Liver (tissue), 9 donors: Measurements from ENCODE around the gene RCL1. TPM values are rescaled to one million over a fixed set of nuclear protein-coding genes. Genes with fewer than 3 reads are reported as not detected.

Experiments used
- DNase-seq: peaks from one replicate; pipeline ENCODE4 v3.0.0-alpha.2; 2017; ENCODE audit warnings: low spot score
- H3K27ac ChIP-seq, 2 donors: one replicate each; pipeline ENCODE4 v1.7.0; 2013; ENCODE audit warnings: inconsistent platforms in 2 of 2, low read length in 2 of 2, control low read depth in 1 of 2, low read depth in 1 of 2, mild to moderate bottlenecking in 1 of 2
- H3K27me3 ChIP-seq, 4 donors: one replicate each; pipeline versions ENCODE4 v1.6.1 to v1.7.0; 2013; ENCODE audit warnings: low read length in 3 of 4, inconsistent platforms in 1 of 4, mild to moderate bottlenecking in 1 of 4, moderate library complexity in 1 of 4; ENCODE audit not compliant: control insufficient read depth in 4 of 4, insufficient read depth in 4 of 4
- H3K36me3 ChIP-seq, 4 donors: one replicate each; pipeline versions ENCODE4 v1.6.1 to v1.7.0; 2013; ENCODE audit warnings: low read length in 3 of 4, mild to moderate bottlenecking in 3 of 4, low read depth in 1 of 4, moderate library complexity in 1 of 4; ENCODE audit not compliant: control insufficient read depth in 4 of 4, insufficient read depth in 3 of 4
- H3K4me1 ChIP-seq, 4 donors: one replicate each; pipeline versions ENCODE4 v1.6.1 to v1.7.0; 2013; ENCODE audit warnings: low read length in 3 of 4, mild to moderate bottlenecking in 3 of 4, moderate library complexity in 1 of 4; ENCODE audit not compliant: control insufficient read depth in 4 of 4, insufficient read depth in 4 of 4
- H3K4me3 ChIP-seq, 3 donors: one replicate each; pipeline versions ENCODE4 v1.6.1 to v1.7.0; 2013; ENCODE audit warnings: low read length in 3 of 3, control low read depth in 1 of 3, low read depth in 1 of 3, mild to moderate bottlenecking in 1 of 3
- H3K9ac ChIP-seq, 2 donors: one replicate each; pipeline ENCODE4 v1.7.0; 2013; ENCODE audit warnings: low read length in 2 of 2, mild to moderate bottlenecking in 2 of 2, moderate library complexity in 2 of 2, control low read depth in 1 of 2, low read depth in 1 of 2
- H3K9me3 ChIP-seq, 4 donors: one replicate each; pipeline versions ENCODE4 v1.6.1 to v1.7.0; 2013; ENCODE audit warnings: low read length in 3 of 4; ENCODE audit not compliant: control insufficient read depth in 4 of 4
- ATF3 ChIP-seq: IDR thresholded peaks from 2 replicates; pipeline ENCODE4 v1.6.1; 2016; ENCODE audit warnings: antibody characterized with exemption
- CTCF ChIP-seq: fragments of 150-350 bp; IDR thresholded peaks from 2 replicates; pipeline ENCODE4 v1.5.1; 2017; ENCODE audit warnings: improper control_type of control experiment, low read depth, low read length; ENCODE audit not compliant: missing input control
- EGR1 ChIP-seq, 2 donors: IDR thresholded peaks; 2 replicates each; pipeline ENCODE4 v1.6.1; 2016 to 2018; ENCODE audit warnings: antibody characterized with exemption in 2 of 2, low read depth in 2 of 2
- FOXA2 ChIP-seq: IDR thresholded peaks from 2 replicates; pipeline ENCODE4 v1.6.1; 2016; ENCODE audit warnings: antibody characterized with exemption
- GABPA ChIP-seq, 2 donors: IDR thresholded peaks in 1 of 2; conservative IDR thresholded peaks in 1 of 2; 2 replicates each; pipeline ENCODE4 v1.6.1; 2016; ENCODE audit warnings: antibody characterized with exemption in 2 of 2, mild to moderate bottlenecking in 1 of 2, moderate library complexity in 1 of 2
- HNF4A ChIP-seq, 2 donors: conservative IDR thresholded peaks; 2 replicates each; pipeline ENCODE4 v1.6.1; 2016; ENCODE audit warnings: antibody characterized with exemption in 2 of 2, mild to moderate bottlenecking in 2 of 2
- NR2F2 ChIP-seq: IDR thresholded peaks from 2 replicates; pipeline ENCODE4 v1.6.1; 2016; ENCODE audit warnings: antibody characterized with exemption
- RAD21 ChIP-seq, 2 donors: IDR thresholded peaks; 2 replicates each; pipeline ENCODE4 v1.6.1; 2016; ENCODE audit warnings: antibody characterized with exemption in 2 of 2, mild to moderate bottlenecking in 2 of 2
- REST ChIP-seq: IDR thresholded peaks from 2 replicates; pipeline ENCODE4 v1.6.1; 2016; ENCODE audit warnings: antibody characterized with exemption, mild to moderate bottlenecking
- RXRA ChIP-seq, 2 donors: IDR thresholded peaks; 2 replicates each; pipeline ENCODE4 v1.6.1; 2017 to 2018; ENCODE audit warnings: antibody characterized with exemption in 2 of 2, mild to moderate bottlenecking in 1 of 2
- SP1 ChIP-seq: IDR thresholded peaks from 2 replicates; pipeline ENCODE4 v1.6.1; 2018; ENCODE audit warnings: antibody characterized with exemption, mild to moderate bottlenecking
- YY1 ChIP-seq: IDR thresholded peaks from 2 replicates; pipeline ENCODE4 v1.6.1; 2016; ENCODE audit warnings: antibody characterized with exemption, mild to moderate bottlenecking
- ZBTB33 ChIP-seq: IDR thresholded peaks from 2 replicates; pipeline ENCODE4 v1.6.1; 2016; ENCODE audit warnings: antibody characterized with exemption
- WGBS: extraction: QIAGEN DNeasy Blood & Tissue Kit; methylation state at CpG from one replicate; pipeline ENCODE4 v1.1.7; 2013; 5-methylcytosine and 5-hydroxymethylcytosine counted together
- polyA plus RNA-seq, 2 donors: library from polyadenylated mRNA; stranded (reverse) in 1 of 2; unstranded in 1 of 2; fragments of 200-250 nt in 1 of 2; fragments of >200 nt in 1 of 2; fragmentation: Nextera tagmentation in 1 of 2; extraction: Ambion mirVana in 1 of 2; gene quantifications; one replicate each; pipeline versions ENCODE4 v1.2.1 to v1.2.3, GENCODE V29; 2013 to 2015
- total RNA-seq, 2 donors: library from RNA; depleted of rRNA; stranded (reverse); fragments of >200 nt; gene quantifications; one replicate each; pipeline ENCODE4 v1.2.3, GENCODE V29; 2014
- donor health status: healthy.
- donor health status: healthy.
- donor health status: healthy.
- donor health status: healthy.
- donor health status: healthy.

RCL1 gene
- total and polyA plus RNA-seq, 4 donors, result 52.2 to 121 (median 86.8) TPM

- 94% methylated on average over 2 of the region's 2 CpGs for WGBS
- no peak for DNase-seq
- no peaks in the 10 kb centered on the region for H3K9me3 ChIP-seq
- no peaks in the 10 kb centered on the region for H3K27me3 ChIP-seq
- H3K9ac ChIP-seq, result no peak overlapping the region
- H3K4me3 ChIP-seq, result no peak overlapping the region
- TF ChIP-seq YY1, result no peak
- TF ChIP-seq EGR1 (IDR thresholded peaks at IDR 0.05; ENCODE audit: low read depth in 2 of 2), result no peak
- no peak for TF ChIP-seq RAD21 (IDR thresholded peaks at IDR 0.05)
- TF ChIP-seq SP1, result no peak
- no peak overlapping the region for H3K27ac ChIP-seq
- H3K36me3 ChIP-seq, result no peaks in the 10 kb centered on the region
- H3K4me1 ChIP-seq, result peaks cover 0 to 28% (median 10%) of the 10 kb centered on the region in 4 donors
These were observed 36.0 kb downstream of the RCL1 start for GRCh38 chr9:4828761-4829160.

GRCh38 chr9:4829969-4830368 lies 37.2 kb downstream of the RCL1 start:
- WGBS, result 62% methylated on average over 1 of the region's 1 CpG
- no peaks in the 10 kb centered on the region for H3K9me3 ChIP-seq
- TF ChIP-seq RAD21 (IDR thresholded peaks at IDR 0.05) (no peak), EGR1 (IDR thresholded peaks at IDR 0.05; ENCODE audit: low read depth in 2 of 2) (no peak), GABPA (IDR thresholded peaks at IDR 0.05 in 1 of 2, conservative IDR thresholded peaks at IDR 0.05 in 1 of 2) (no peak), NR2F2 (no peak), ATF3 (no peak), SP1 (no peak)
- H3K9ac ChIP-seq, result no peak overlapping the region
- no peaks in the 10 kb centered on the region for H3K36me3 ChIP-seq
- H3K4me3 ChIP-seq, result no peak overlapping the region
- H3K27ac ChIP-seq, result no peak overlapping the region
- peaks cover 0 to 30% (median 10%) of the 10 kb centered on the region in 4 donors for H3K4me1 ChIP-seq
- H3K27me3 ChIP-seq, result no peaks in the 10 kb centered on the region
- no peak for DNase-seq

- Histone ChIP-seq H3K9ac (no peak overlapping the region), H3K4me3 (no peak overlapping the region), H3K4me1 (peaks cover 0 to 30% (median 10%) of the 10 kb centered on the region in 4 donors), H3K36me3 (no peaks in the 10 kb centered on the region), H3K9me3 (no peaks in the 10 kb centered on the region), H3K27ac (no peak overlapping the region), H3K27me3 (no peaks in the 10 kb centered on the region)
- WGBS, result 56% methylated on average over 5 of the region's 5 CpGs
- DNase-seq, result no peak
- no peak for TF ChIP-seq CTCF
- TF ChIP-seq HNF4A (conservative IDR thresholded peaks at IDR 0.05), result peak; percentile 47 to 52
These were observed 38.0 kb downstream of the RCL1 start for GRCh38 chr9:4830699-4831098.

GRCh38 chr9:4831119-4831518 lies 38.4 kb downstream of the RCL1 start:
- Histone ChIP-seq H3K9ac (no peak overlapping the region), H3K4me1 (peaks cover 0 to 30% (median 10%) of the 10 kb centered on the region in 4 donors), H3K36me3 (no peaks in the 10 kb centered on the region), H3K4me3 (no peak overlapping the region), H3K27ac (no peak overlapping the region), H3K9me3 (no peaks in the 10 kb centered on the region), H3K27me3 (no peaks in the 10 kb centered on the region)
- 96% methylated on average over 5 of the region's 5 CpGs for WGBS
- TF ChIP-seq FOXA2, result no peak
- no peak for TF ChIP-seq GABPA (IDR thresholded peaks at IDR 0.05 in 1 of 2, conservative IDR thresholded peaks at IDR 0.05 in 1 of 2)
- TF ChIP-seq HNF4A (conservative IDR thresholded peaks at IDR 0.05), result no peak
- no peak for TF ChIP-seq RXRA (IDR thresholded peaks at IDR 0.05)
- TF ChIP-seq SP1, result no peak
- TF ChIP-seq RAD21 (IDR thresholded peaks at IDR 0.05), result no peak
- TF ChIP-seq REST, result no peak
- TF ChIP-seq ZBTB33, result no peak
- DNase-seq, result no peak
